Heart left ventricle (tissue), 13 donors: Measurements from ENCODE around the gene WAC.

Experiments used
- POLR2A ChIP-seq, 2 donors: fragments of 450-650 bp; IDR thresholded peaks; one replicate each; pipeline ENCODE4 v1.6.1; 2017; ENCODE audit warnings: antibody characterized with exemption in 2 of 2, mild to moderate bottlenecking in 2 of 2, moderate library complexity in 2 of 2
- TF ChIP-seq, protein P1 (sequence below), 12 donors: fragments of 200-600 bp; sonication (generic) in 4 of 12; IDR thresholded peaks; one replicate each; pipeline versions ENCODE4 v1.5.0 to v1.8.0; 2018 to 2022; ENCODE audit warnings: antibody characterized with exemption in 12 of 12, mild to moderate bottlenecking in 5 of 12
- donor health status: ischemic (EF 13 %, LVEDD 7.1; RV severe dilation, severe dysfunction).
- donor health status: DM: no; HTN: yes; CAD: no.
- donor health status: DM: no; HTN: no; CAD: no.
- donor health status: ischemic (EF 25% LVEDD 6.9; RV normal size, moderate dysfunction).
- donor health status: ischemic (EF 25% LVEDD 5.7; RV mildly dilated, moderate dysfunction).
- donor health status: ischemic (EF 35%, LVEDD 5.7; RV mildly dilated, moderate dysfunction).
- donor health status: nonischemic (EF 11% LVEDD 7.7; RV severe dilation, severe dysfunction).
- donor health status: DM: yes; HTN: yes; CAD: no.
- donor health status: PGD.
- donor health status: ischemic (EF 29% LVEDD 5.4; RV normal size, mild dysfunction).
- donor health status: nonischemic (EF 23%, LVEDD 6.1; RV moderate dilation, normal function).

DNA sequence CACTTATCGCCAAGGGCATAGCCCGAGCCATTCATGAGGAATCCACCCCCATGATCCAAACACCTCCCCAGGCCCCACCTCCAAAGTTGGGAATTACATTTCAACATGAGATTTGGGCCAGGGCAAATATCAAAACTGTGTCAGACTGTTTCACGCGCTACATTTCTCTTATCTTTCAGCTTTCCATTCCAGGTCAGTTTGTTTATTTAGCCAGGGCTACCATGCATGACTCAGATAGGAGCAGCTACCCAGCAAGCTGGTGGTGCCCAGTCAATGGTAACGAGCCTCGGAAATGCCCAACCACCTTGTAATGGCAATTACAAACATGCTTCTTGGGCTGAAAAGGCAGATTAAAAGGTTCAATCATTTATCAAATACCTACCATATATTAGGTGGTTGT, 100.8 kb downstream of the WAC start:
- TF ChIP-seq, protein P1, sequence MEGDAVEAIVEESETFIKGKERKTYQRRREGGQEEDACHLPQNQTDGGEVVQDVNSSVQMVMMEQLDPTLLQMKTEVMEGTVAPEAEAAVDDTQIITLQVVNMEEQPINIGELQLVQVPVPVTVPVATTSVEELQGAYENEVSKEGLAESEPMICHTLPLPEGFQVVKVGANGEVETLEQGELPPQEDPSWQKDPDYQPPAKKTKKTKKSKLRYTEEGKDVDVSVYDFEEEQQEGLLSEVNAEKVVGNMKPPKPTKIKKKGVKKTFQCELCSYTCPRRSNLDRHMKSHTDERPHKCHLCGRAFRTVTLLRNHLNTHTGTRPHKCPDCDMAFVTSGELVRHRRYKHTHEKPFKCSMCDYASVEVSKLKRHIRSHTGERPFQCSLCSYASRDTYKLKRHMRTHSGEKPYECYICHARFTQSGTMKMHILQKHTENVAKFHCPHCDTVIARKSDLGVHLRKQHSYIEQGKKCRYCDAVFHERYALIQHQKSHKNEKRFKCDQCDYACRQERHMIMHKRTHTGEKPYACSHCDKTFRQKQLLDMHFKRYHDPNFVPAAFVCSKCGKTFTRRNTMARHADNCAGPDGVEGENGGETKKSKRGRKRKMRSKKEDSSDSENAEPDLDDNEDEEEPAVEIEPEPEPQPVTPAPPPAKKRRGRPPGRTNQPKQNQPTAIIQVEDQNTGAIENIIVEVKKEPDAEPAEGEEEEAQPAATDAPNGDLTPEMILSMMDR (IDR thresholded peaks at IDR 0.05): no peak
- TF ChIP-seq POLR2A (IDR thresholded peaks at IDR 0.05): no peak
